Activated T-cell treated with anti-CD3 and anti-CD28 coated beads, Interleukin-2, amount 50 U/mL, for 72 hours (primary cell): ENCODE results near the gene ZNF492. TPM values are rescaled to one million over a fixed set of nuclear protein-coding genes. Genes with fewer than 3 reads are reported as not detected.

ENCODE experiments used
- total RNA-seq, 2 donors: library from RNA; stranded (reverse); gene quantifications; one replicate each; pipeline ENCODE4 v1.2.3, GENCODE V29; 2022

The ZNF492 gene
- total RNA-seq, 2 donors from 2014 or later: 0.93 to 2.7 TPM

Other genes starting within 250 kb of the ZNF492 start
- under 1 TPM in 1 of 2 donors, not detected in 1; 0.14 TPM for gene ZNF98, start 212.0 kb upstream of the ZNF492 start, total RNA-seq
- gene ZNF99, start 149.8 kb downstream of the ZNF492 start, total RNA-seq: not detected
- gene ZNF723, start 198.0 kb downstream of the ZNF492 start, total RNA-seq: under 1 TPM in 1 of 2 donors, not detected in 1; 0.14 TPM